B cell (primary cell): Measurements from ENCODE around the gene NHSL2. TPM values are rescaled to one million over a fixed set of nuclear protein-coding genes. Genes with fewer than 3 reads are reported as not detected.

Experiments used
- ATAC-seq: fragments of 200-7000 bp; cut with Tn5 transposase; one replicate; pipeline ENCODE4 v1.10.0; 2021; ENCODE audit warnings: low read depth, mild to moderate bottlenecking, moderate number of reproducible peaks, moderate library complexity
- CTCF ChIA-PET: fragments of 350-600 bp; sonication (Branson Sonifier 250); formaldehyde crosslinking; loops from one replicate; lab custom pipeline; 2021; ENCODE audit warnings: antibody characterized with exemption, inconsistent platforms; lab: Charles Lee
- POLR2A ChIA-PET: fragments of 350-600 bp; sonication (Branson Sonifier 250); formaldehyde crosslinking; loops from one replicate; lab custom pipeline; 2021; ENCODE audit warnings: antibody characterized with exemption; lab: Charles Lee
- DNase-seq: peaks from one replicate; pipeline ENCODE4 v3.0.0; 2013
- H2AFZ ChIP-seq: 2 replicates; pipeline ENCODE4 v1.6.1; 2012; ENCODE audit warnings: mild to moderate bottlenecking, low read depth, low read length; ENCODE audit not compliant: insufficient read depth, poor library complexity, severe bottlenecking
- H3K27ac ChIP-seq, 2 donors: 1 replicate in 1 of 2; 2 replicates in 1 of 2; pipeline ENCODE4 v1.5.1; 2012 to 2013; ENCODE audit warnings: low read length in 2 of 2, mild to moderate bottlenecking in 2 of 2, moderate library complexity in 1 of 2
- H3K27me3 ChIP-seq, 4 experiments: fragments of 200-600 bp in 1 of 4; sonication (generic) in 1 of 4; replicated peaks in 1 of 4; 1 replicate in 2 of 4; 2 replicates in 2 of 4; pipeline versions ENCODE4 v1.6.1 to v1.7.0; 2013 to 2016; ENCODE audit warnings: low read length in 3 of 4, mild to moderate bottlenecking in 2 of 4, mixed read lengths in 1 of 4, moderate library complexity in 1 of 4; ENCODE audit not compliant: insufficient read depth in 4 of 4, control insufficient read depth in 3 of 4; ENCODE audit errors: control extremely low read depth in 1 of 4
- H3K36me3 ChIP-seq, 2 experiments: replicated peaks in 1 of 2; 1 replicate in 1 of 2; 2 replicates in 1 of 2; pipeline versions ENCODE4 v1.6.1 to v1.7.1; 2013; ENCODE audit warnings: low read length in 1 of 2; ENCODE audit not compliant: insufficient read depth in 2 of 2, control insufficient read depth in 1 of 2; ENCODE audit errors: control extremely low read depth in 1 of 2, extremely low read depth in 1 of 2
- H3K4me1 ChIP-seq, 2 donors: fragments of 200-600 bp in 1 of 2; sonication (generic) in 1 of 2; 1 replicate in 1 of 2; 2 replicates in 1 of 2; pipeline versions ENCODE4 v1.5.1 to v1.6.1; 2013 to 2017; ENCODE audit warnings: low read length in 2 of 2; ENCODE audit not compliant: control insufficient read depth in 2 of 2, insufficient read depth in 2 of 2
- H3K4me2 ChIP-seq: replicated peaks from 2 replicates; pipeline ENCODE3; 2012; ENCODE audit warnings: mild to moderate bottlenecking, low read depth, low read length; ENCODE audit not compliant: poor library complexity, severe bottlenecking
- H3K4me3 ChIP-seq, 5 experiments: fragments of 200-600 bp in 1 of 5; sonication (generic) in 1 of 5; 1 replicate in 3 of 5; 2 replicates in 2 of 5; pipeline versions ENCODE4 v1.5.1 to v1.7.0; 2011 to 2016; ENCODE audit warnings: low read length in 4 of 5, mild to moderate bottlenecking in 4 of 5, low read depth in 2 of 5, control low read depth in 1 of 5, moderate library complexity in 1 of 5; ENCODE audit not compliant: insufficient read depth in 1 of 5; ENCODE audit errors: control extremely low read depth in 1 of 5, extremely low read depth in 1 of 5
- H3K79me2 ChIP-seq: fragments of 200-600 bp; sonication (generic); one replicate; pipeline ENCODE4 v1.6.0; 2016; ENCODE audit warnings: low read length; ENCODE audit not compliant: control insufficient read depth, insufficient read depth
- H3K9ac ChIP-seq: fragments of 200-600 bp; sonication (generic); 2 replicates; pipeline ENCODE4 v1.6.1; 2017; ENCODE audit warnings: mild to moderate bottlenecking, low read length, moderate library complexity
- H3K9me3 ChIP-seq, 3 donors: one replicate each; pipeline versions ENCODE4 v1.6.1 to v1.7.1; 2013; ENCODE audit warnings: low read length in 2 of 3; ENCODE audit not compliant: control insufficient read depth in 2 of 3, insufficient read depth in 1 of 3; ENCODE audit errors: control extremely low read depth in 1 of 3
- H4K20me1 ChIP-seq: 2 replicates; pipeline ENCODE4 v1.6.0; 2012; ENCODE audit warnings: mild to moderate bottlenecking, low read length; ENCODE audit not compliant: insufficient read depth, control insufficient read depth, poor library complexity, severe bottlenecking
- H3K27ac Mint-ChIP-seq: one replicate; pipeline ENCODE4 v1.8.0; 2021; ENCODE audit warnings: mixed read lengths
- H3K27me3 Mint-ChIP-seq: one replicate; pipeline ENCODE4 v1.8.0; 2021; ENCODE audit warnings: mixed read lengths
- H3K4me1 Mint-ChIP-seq: one replicate; pipeline ENCODE4 v1.8.0; 2021; ENCODE audit warnings: mixed read lengths
- H3K4me3 Mint-ChIP-seq: one replicate; pipeline ENCODE4 v1.8.0; 2021; ENCODE audit warnings: mixed read lengths
- H3K9me3 Mint-ChIP-seq: one replicate; pipeline ENCODE4 v1.8.0; 2022; ENCODE audit warnings: mixed read lengths; ENCODE audit not compliant: insufficient read depth
- CTCF ChIP-seq: fragments of 200-600 bp; IDR thresholded peaks from one replicate; pipeline ENCODE4 v1.8.0; 2022; ENCODE audit warnings: antibody characterized with exemption, mild to moderate bottlenecking
- EZH2 ChIP-seq: IDR thresholded peaks from 2 replicates; pipeline ENCODE4 v1.6.1; 2012; ENCODE audit warnings: borderline replicate concordance, low read depth, mild to moderate bottlenecking, moderate library complexity, low read length; ENCODE audit not compliant: insufficient read depth, poor library complexity, severe bottlenecking
- WGBS: methylation state at CpG from one replicate; pipeline ENCODE4 v1.1.5; 2013; ENCODE audit warnings: missing lambda C conversion rate; ENCODE audit not compliant: insufficient coverage; 5-methylcytosine and 5-hydroxymethylcytosine counted together
- intact Hi-C: fragments of 100-400 bp; cut with micrococcal nuclease; formaldehyde crosslinking; loops from one replicate; pipeline ENCODE4 v1.10.0; 2022
- polyA plus RNA-seq: library from polyadenylated mRNA; depleted of rRNA; stranded (reverse); fragments of >200 nt; gene quantifications from 2 replicates; pipeline ENCODE4 v1.2.3, GENCODE V29; 2012
- total RNA-seq, 2 donors: library from RNA; stranded (reverse); fragments of 120-200 nt in 1 of 2; gene quantifications; 1 replicate in 1 of 2; 2 replicates in 1 of 2; pipeline versions ENCODE4 v1.2.3 to v1.2.4, GENCODE V29; 2013 to 2022

Gene NHSL2
- total and polyA plus RNA-seq, 2 donors (not counting 1 experiment from before 2014, with no cell fraction given) = 0.16 to 1.7 TPM

- no peak for DNase-seq
- POLR2A ChIA-PET = no interaction called here
- Histone ChIP-seq H3K27ac (no peak overlapping the region), H3K4me3 (no peak overlapping the region), H3K9ac (no peak overlapping the region), H2AFZ (no peak overlapping the region), H3K79me2 (no peaks in the 10 kb centered on the region), H3K4me2 (no peak overlapping the region), H3K36me3 (no peaks in the 10 kb centered on the region), H3K27me3 (no peaks in the 10 kb centered on the region), H3K9me3 (no peaks in the 10 kb centered on the region), H4K20me1 (no peaks in the 10 kb centered on the region), H3K4me1 (no peaks in the 10 kb centered on the region)
- ATAC-seq = no peak
- peaks cover 14% of the 10 kb centered on the region for H3K27me3 Mint-ChIP-seq
- CTCF ChIA-PET = no interaction called here
- WGBS = 100% methylated on average over 2 of the region's 8 CpGs
- intact Hi-C loops = no loop called here
- H3K9me3 Mint-ChIP-seq = no peaks in the 10 kb centered on the region
- no peak overlapping the region for H3K4me3 Mint-ChIP-seq
- no peak for TF ChIP-seq CTCF
- TF ChIP-seq EZH2 = no peak
- no peaks in the 10 kb centered on the region for H3K4me1 Mint-ChIP-seq
- no peak overlapping the region for H3K27ac Mint-ChIP-seq
Observed at GRCh38 chrX:71949363-71949762, 38.7 kb downstream of the NHSL2 start.

GRCh38 chrX:71949844-71950445, 39.3 kb downstream of the NHSL2 start:
- Histone ChIP-seq H3K4me3 (no peak overlapping the region), H3K9me3 (no peaks in the 10 kb centered on the region), H3K4me1 (no peaks in the 10 kb centered on the region), H3K27ac (no peak overlapping the region), H3K27me3 (no peaks in the 10 kb centered on the region), H4K20me1 (no peaks in the 10 kb centered on the region), H3K4me2 (no peak overlapping the region), H3K9ac (no peak overlapping the region), H2AFZ (no peak overlapping the region), H3K36me3 (no peaks in the 10 kb centered on the region), H3K79me2 (no peaks in the 10 kb centered on the region)
- 100% methylated on average over 2 of the region's 10 CpGs for WGBS
- DNase-seq = no peak
- CTCF ChIA-PET = no interaction called here
- Mint-ChIP-seq H3K27ac (no peak overlapping the region), H3K27me3 (peaks cover 14% of the 10 kb centered on the region), H3K4me1 (no peaks in the 10 kb centered on the region), H3K4me3 (no peak overlapping the region), H3K9me3 (no peaks in the 10 kb centered on the region)
- POLR2A ChIA-PET = no interaction called here
- intact Hi-C loops = no loop called here
- TF ChIP-seq EZH2 (no peak), CTCF (no peak)
- ATAC-seq = no peak
